GM19025 (cell line): ENCODE results near the gene DNAH1.
"Not testable (repeated sequence)": the region's sequence is repeated elsewhere in the genome, so short reads cannot be mapped to it uniquely, and the experiment has no call there.

ENCODE experiments used
- ATAC-seq: cut with Tn5 transposase; IDR thresholded peaks from one replicate; pipeline ENCODE4 v1.9.1; 2021; ENCODE audit warnings: mild to moderate bottlenecking, low read depth, moderate library complexity; ENCODE audit not compliant: unreplicated experiment

Gene DNAH1

GRCh38 chr3:52331091-52331490 lies 15.0 kb downstream of the DNAH1 start:
- ATAC-seq = no peak

- no peak for ATAC-seq
Measured at GRCh38 chr3:52331906-52332305, 15.8 kb downstream of the DNAH1 start.

GRCh38 chr3:52333869-52334557 lies 17.9 kb downstream of the DNAH1 start:
- ATAC-seq = no peak

DNA sequence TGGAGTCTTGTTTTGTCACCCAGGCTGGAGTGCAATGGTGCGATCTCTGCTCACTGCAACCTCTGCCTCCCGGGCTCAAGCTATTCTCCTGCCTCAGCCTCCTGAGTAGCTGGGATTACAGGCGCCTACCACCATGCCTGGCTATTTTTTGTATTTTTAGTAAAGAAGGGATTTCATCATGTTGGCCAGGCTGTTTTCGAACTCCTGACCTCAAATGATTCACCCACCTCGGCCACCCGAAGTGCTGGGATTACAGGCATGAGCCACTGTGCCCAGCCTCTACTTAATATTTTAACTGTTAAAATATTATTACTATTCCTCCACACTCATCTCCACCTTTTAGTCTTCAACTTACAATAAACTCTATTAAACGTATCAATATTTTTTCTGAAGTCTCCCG lies 22.0 kb downstream of the DNAH1 start:
- ATAC-seq = not testable (repeated sequence)

- no peak for ATAC-seq
Measured at GRCh38 chr3:52339612-52340011, 23.5 kb downstream of the DNAH1 start.

GRCh38 chr3:52341123-52341522 lies 25.0 kb downstream of the DNAH1 start:
- ATAC-seq = no peak

DNA sequence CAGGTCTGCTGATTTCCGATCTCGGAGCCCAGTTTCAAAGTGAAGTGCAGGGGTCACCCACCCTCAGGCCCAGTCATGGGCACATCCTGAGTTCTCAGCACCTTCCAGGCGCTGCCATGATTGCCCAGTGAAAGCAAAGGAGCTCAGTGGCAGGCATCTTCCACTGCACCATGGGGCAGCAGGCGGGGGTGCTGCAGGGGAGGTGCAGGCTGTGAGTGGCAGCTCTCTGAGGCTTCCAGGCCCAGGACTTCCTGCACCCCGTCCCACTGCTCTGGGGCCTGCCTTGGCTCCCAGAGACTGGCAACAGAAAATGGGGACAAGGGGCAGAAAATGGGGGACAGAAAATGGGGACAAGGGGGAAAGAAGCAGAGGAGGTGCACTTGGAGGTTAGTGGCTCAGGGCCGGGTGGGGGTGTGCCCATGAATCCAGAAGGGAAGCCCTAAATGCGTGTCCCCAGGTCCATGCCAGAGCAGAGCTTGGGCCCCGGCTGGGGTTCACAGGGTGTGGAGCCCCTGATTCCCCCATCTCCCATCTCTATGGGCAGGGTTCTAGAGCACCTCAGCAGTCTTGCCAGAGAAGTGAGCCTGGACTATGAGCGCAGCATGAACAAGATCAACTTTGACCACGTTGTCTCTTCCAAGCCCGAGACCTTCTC lies 28.0 kb downstream of the DNAH1 start:
- ATAC-seq = no peak

DNA sequence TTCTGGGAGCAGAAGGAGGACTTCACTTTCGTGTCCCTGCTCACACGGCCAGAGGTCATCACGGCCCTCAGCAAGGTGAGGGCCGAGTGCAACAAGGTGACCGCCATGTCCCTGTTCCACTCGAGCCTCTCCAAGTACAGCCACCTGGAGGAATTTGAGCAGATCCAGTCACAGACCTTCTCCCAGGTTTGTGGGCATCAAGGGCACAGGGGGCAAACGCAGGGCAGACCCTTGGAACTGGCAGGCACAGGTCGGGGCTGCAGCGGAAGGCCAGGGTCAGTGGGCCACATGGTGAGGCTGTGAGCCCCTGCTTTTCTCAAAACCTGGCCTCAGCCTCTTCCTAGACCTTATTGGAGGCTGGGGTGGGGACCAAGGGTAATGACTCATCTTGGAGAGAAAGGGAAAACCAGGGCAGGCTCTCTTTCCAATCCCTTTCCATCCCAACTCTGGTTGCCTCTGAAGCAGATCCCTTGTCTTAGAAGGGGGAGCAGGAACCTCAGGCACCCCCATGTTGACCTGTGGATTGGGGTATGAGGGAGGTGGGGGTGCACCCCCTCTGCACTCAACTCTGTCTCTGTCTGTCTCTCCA lies 29.5 kb downstream of the DNAH1 start:
- no peak for ATAC-seq

DNA sequence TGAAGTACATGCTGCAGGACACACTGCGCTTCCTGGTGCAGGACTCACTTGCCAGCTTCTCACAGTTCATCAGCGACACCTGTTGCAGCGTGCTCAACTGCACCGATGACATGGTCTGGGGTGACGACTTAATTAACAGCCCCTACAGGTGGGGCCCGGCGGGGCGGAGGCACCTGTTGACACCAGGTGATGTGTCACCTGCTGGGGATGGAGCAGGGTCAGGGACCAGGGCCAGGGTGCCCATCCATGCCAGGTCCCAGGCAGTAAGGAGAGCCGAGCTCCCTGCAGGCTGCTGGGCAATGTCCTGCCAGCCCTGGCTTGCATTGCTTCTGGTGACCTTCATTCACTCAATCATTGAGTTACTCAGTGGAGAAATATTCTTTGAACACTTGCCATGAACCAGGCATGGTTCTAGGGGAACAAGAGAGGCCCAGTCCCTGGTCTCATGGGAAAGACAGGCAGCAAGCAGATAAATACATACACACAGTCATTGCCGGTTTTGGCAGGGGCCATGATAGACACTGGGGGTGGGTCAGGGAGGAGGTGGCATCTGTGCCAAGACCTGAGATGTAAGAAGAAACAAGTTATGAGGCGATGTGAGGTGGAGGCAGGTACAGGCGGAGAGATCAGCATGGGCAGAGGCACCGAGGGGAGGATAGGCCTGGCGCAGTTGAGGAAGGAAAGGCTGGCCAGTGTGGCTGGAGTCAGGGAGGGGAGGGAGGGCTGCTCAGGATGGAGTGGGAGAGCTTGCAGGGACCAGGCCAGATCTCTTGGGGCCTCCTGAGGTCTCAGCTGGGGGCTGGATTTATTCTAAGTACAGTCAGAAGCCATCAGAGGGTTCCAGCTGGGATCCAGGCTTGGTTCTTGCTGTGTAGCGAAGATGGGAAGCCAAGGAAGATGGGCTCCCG lies 30.8 kb downstream of the DNAH1 start:
- no peak for ATAC-seq

- no peak for ATAC-seq
Measured at GRCh38 chr3:52347716-52348635, 31.9 kb downstream of the DNAH1 start.

GRCh38 chr3:52349131-52349530 lies 33.0 kb downstream of the DNAH1 start:
- ATAC-seq = no peak

DNA sequence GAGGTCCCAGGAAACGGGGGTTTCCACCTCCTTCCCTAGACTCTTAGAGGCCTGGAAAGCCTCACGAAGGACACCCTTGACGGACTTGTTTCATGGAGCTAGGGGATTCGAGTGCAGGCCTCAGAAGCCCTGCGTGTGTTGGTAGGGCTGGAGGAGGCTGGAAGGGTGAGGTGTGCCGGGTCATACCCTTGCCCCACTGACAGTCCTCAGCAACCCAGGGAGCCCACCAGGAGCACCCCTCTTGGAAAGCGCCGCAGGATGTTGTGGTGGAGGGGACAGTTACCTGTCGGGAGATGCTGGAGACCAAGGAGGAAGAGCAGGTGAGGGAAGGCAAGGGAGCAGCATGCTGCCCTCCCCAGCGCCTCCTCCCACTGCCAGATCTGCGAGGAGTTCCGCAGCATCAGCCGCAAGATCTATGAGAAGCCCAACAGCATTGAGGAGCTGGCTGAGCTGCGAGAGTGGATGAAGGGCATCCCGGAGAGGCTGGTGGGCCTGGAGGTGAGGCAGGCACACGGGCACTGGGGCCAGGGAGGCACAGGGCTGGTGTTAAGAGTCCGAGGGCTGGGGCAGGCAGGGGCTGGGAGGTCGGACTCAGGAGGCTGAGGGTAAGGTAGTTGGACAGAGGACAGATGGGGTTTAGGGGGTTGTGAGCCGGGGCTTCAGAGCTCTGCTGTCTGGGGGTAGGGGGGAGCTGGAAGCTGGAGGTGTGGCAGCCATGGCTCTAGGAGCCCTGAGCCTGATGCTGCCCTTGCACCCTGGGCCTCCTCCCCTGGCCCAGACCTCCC lies 33.7 kb downstream of the DNAH1 start:
- no peak for ATAC-seq

DNA sequence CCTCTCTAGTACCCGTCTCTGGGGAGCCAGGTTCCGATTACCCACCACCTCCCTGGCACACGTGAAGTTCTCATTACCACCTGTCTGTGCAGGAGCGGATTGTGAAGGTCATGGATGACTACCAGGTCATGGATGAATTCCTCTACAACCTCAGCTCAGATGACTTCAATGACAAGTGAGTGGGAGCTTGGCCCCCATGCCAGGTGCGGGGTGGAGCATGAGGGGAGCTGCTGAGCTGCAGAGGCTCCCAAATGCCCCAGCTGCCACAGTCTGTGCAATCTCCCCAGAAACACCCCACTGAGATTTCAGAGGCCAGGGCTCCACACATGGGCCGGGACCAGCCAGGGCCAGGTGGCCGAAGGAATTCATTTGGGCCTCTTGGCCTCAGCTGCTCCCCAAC lies 34.3 kb downstream of the DNAH1 start:
- no peak for ATAC-seq

DNA sequence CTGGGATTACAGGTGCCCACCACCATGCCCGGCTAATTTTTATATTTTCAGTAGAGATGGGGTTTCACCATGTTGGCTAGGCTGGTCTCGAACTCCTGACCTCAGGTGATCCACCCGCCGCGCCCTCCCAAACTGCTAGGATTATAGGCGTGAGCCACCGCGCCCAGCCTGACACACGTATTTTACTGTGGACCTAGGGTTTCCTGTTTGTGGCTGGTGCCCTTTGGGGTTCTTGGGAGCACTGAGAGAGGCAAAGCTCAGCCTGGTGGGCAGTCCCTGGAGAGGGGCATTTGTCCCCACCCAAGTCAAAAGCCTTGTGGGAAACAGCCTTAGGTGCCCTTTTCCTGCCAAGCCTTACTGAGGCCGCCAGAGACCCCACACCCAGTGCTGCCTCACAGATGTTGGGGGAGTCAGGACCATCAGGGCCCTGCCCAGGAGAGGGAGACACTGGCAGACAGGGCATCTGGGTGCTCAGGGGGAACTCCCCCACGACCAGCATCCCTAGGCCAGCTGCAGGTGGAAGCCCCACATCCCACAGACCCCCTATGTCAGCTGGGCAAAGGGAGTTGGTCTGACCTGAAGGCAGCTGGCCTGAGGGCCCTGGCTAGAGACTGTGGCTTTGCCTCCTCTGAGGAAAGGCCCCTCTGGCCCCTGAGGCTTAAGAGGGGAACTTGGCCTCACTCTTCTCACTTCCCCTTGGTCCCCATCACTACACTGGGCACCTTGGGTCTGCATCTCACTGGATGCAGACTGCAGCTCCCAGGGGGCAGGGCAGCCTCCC lies 35.1 kb downstream of the DNAH1 start:
- ATAC-seq = no peak

GRCh38 chr3:52351762-52352368 lies 35.7 kb downstream of the DNAH1 start:
- no peak for ATAC-seq

GRCh38 chr3:52352566-52352965 lies 36.4 kb downstream of the DNAH1 start:
- ATAC-seq = no peak

DNA sequence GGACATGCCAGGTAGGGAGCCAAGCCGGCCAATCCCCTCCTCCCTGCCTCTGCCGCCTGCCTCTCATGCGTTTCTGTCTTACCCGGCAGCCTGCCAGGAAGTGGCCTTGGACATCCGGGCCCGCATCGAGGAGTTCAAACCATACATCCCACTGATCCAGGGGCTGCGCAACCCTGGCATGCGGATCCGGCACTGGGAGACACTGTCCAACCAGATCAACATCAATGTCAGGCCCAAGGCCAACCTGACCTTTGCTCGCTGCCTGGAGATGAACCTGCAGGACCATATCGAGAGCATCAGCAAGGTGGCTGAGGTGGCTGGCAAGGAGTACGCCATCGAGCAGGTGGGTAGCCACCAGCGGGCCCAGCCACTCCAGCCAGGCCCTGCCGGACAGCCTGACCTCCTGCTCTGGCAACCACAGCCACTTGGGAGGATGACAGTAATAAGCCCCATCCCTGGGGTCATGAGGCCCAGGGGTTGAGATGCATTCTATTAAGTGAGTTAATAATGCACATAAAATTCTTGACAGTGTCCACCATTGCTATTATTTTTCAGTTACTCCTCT lies 37.3 kb downstream of the DNAH1 start:
- ATAC-seq = no peak

DNA sequence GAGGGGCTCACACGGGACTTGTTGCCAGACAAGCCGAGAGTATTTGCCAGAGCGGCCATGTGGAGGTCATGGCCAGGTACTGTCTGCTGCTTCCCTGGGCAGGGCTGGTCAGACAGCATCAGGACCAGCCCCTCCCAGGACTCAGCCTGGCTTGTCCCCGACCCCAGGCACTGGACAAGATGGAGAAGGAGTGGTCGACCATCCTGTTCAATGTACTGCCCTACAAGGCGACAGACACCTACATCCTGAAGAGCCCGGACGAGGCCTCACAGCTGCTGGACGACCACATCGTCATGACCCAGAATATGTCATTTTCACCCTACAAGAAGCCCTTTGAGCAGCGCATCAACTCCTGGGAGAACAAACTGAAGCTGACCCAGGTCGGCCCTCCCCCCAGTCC lies 38.6 kb downstream of the DNAH1 start:
- no peak for ATAC-seq
